K562 (cell line): ENCODE measurements around the gene UTP15. TPM values are rescaled to one million over a fixed set of nuclear protein-coding genes. Genes with fewer than 3 reads are reported as not detected.
A peak's percentile ranks its signal among the peaks of the same experiment; 100 is the strongest.

ENCODE experiments used
- ATAC-seq: fragments of 200-7000 bp; cut with Tn5 transposase; 3 replicates; pipeline ENCODE4 v1.9.1; 2020; ENCODE audit warnings: moderate library complexity
- BruUV-seq: library from RNA; stranded (reverse); fragments of 400-500 nt; replicated peaks from 2 replicates; lab custom pipeline; 2021; lab: Mats Ljungman, UMichigan
- CTCF ChIA-PET: fragments of 300-600 bp; formaldehyde crosslinking; extraction: SDS; loops from one replicate; lab custom pipeline; 2021; ENCODE audit warnings: low intra/inter-chr PET ratio; lab: Yijun Ruan, JAX
- POLR2A ChIA-PET: fragments of 300-600, 350-650 bp; sonication (Branson Sonifier 250); formaldehyde crosslinking; extraction: SDS; loops from one replicate; lab custom pipeline; 2021; ENCODE audit warnings: antibody characterized with exemption, inconsistent platforms; lab: Yijun Ruan, JAX
- DNase-seq, 4 experiments: peaks; one replicate each; pipeline versions ENCODE4 v3.0.0 to v3.0.0-alpha.2; 2011 to 2018; ENCODE audit warnings: low spot score in 3 of 4, mixed read lengths in 3 of 4; ENCODE audit errors: extremely low read depth in 1 of 4
- FAIRE-seq: peaks from 2 replicates; lab custom pipeline; 2011; peaks lifted over from hg19 to GRCh38; lab: Jason Lieb, UNC
- H2AFZ ChIP-seq: 2 replicates; pipeline ENCODE4 v1.6.0; 2011; ENCODE audit warnings: low read depth, low read length, control low read depth, inconsistent platforms
- H3K27ac ChIP-seq: fragments of 200-600 bp; 3 replicates; pipeline ENCODE4 v1.8.0; 2011; ENCODE audit warnings: low read depth, mild to moderate bottlenecking, control low read depth, inconsistent platforms, low read length, moderate library complexity, mixed read lengths; ENCODE audit errors: extremely low read depth
- H3K27me3 ChIP-seq, 2 experiments: fragments of 300-600 bp in 1 of 2; 2 replicates in 1 of 2; 3 replicates in 1 of 2; pipeline versions ENCODE4 v1.6.0 to v1.8.0; 2011; ENCODE audit warnings: inconsistent platforms in 2 of 2, low read length in 2 of 2, mild to moderate bottlenecking in 1 of 2, mixed read lengths in 1 of 2, moderate library complexity in 1 of 2; ENCODE audit not compliant: control insufficient read depth in 2 of 2, insufficient read depth in 2 of 2
- H3K36me3 ChIP-seq: fragments of 300-600 bp; 3 replicates; pipeline ENCODE4 v1.8.0; 2011; ENCODE audit warnings: mild to moderate bottlenecking, low read length, inconsistent platforms; ENCODE audit not compliant: control insufficient read depth, insufficient read depth
- H3K4me1 ChIP-seq, 2 experiments: fragments of 200-600 bp in 1 of 2; replicated peaks in 1 of 2; 2 replicates in 1 of 2; 3 replicates in 1 of 2; pipeline versions ENCODE4 v1.5.1 to v1.8.0; 2011; ENCODE audit warnings: inconsistent platforms in 2 of 2, low read length in 2 of 2, mild to moderate bottlenecking in 1 of 2, mixed read lengths in 1 of 2, moderate library complexity in 1 of 2; ENCODE audit not compliant: control insufficient read depth in 2 of 2, insufficient read depth in 2 of 2
- H3K4me2 ChIP-seq: 2 replicates; pipeline ENCODE4 v1.6.1; 2011; ENCODE audit warnings: low read length, control low read depth, inconsistent platforms, mixed read lengths; ENCODE audit not compliant: insufficient read depth
- H3K4me3 ChIP-seq: fragments of 200-600 bp; sonication (generic), shearing (Covaris generic); 2 replicates; pipeline ENCODE4 v1.5.1; 2016; ENCODE audit warnings: control low read depth, inconsistent platforms
- H3K79me2 ChIP-seq: fragments of 200-600 bp; 3 replicates; pipeline ENCODE4 v1.8.0; 2011; ENCODE audit warnings: low read length, inconsistent platforms; ENCODE audit not compliant: control insufficient read depth, insufficient read depth
- H3K9ac ChIP-seq, 2 experiments: 2 replicates each; pipeline versions ENCODE4 v1.6.0 to v1.6.1; 2011; ENCODE audit warnings: low read depth in 2 of 2, low read length in 2 of 2, control low read depth in 1 of 2, inconsistent platforms in 1 of 2, mild to moderate bottlenecking in 1 of 2, mixed read lengths in 1 of 2; ENCODE audit not compliant: insufficient read depth in 1 of 2
- H3K9me1 ChIP-seq: one replicate; pipeline ENCODE4 v1.6.0; 2011; ENCODE audit warnings: inconsistent platforms, mild to moderate bottlenecking, low read length, moderate library complexity; ENCODE audit not compliant: control insufficient read depth, insufficient read depth
- H3K9me3 ChIP-seq: replicated peaks from 2 replicates; pipeline ENCODE4 v1.5.1; 2011; ENCODE audit warnings: low read depth, low read length, inconsistent platforms; ENCODE audit not compliant: control insufficient read depth, insufficient read depth
- H4K20me1 ChIP-seq: replicated peaks from 2 replicates; pipeline ENCODE4 v1.6.1; 2011; ENCODE audit warnings: low read length, inconsistent platforms, mixed read lengths; ENCODE audit not compliant: control insufficient read depth, insufficient read depth
- EHMT2 ChIP-seq: fragments of 450-650 bp; IDR thresholded peaks from 2 replicates; pipeline ENCODE4 v1.6.1; 2018; ENCODE audit warnings: antibody characterized with exemption
- FOS ChIP-seq: IDR thresholded peaks from 3 replicates; pipeline ENCODE4 v1.6.1; 2011; ENCODE audit not compliant: insufficient read length; ENCODE audit errors: extremely low read depth
- MCM3 ChIP-seq: fragments of 450-650 bp; IDR thresholded peaks from 2 replicates; pipeline ENCODE4 v1.6.1; 2016
- NEUROD1 ChIP-seq: fragments of 150-350 bp; IDR thresholded peaks from 2 replicates; pipeline ENCODE4 v1.6.1; 2014; ENCODE audit warnings: borderline replicate concordance, low read length, low read depth; ENCODE audit not compliant: partially characterized antibody
- RAD21 ChIP-seq, 2 experiments: fragments of 250-450 bp in 1 of 2; fragments of 450-650 bp in 1 of 2; sonication (Bioruptor Pico) in 1 of 2; formaldehyde crosslinking in 1 of 2; IDR thresholded peaks in 1 of 2; conservative IDR thresholded peaks in 1 of 2; 2 replicates each; pipeline versions ENCODE4 v1.4.0 to v1.8.0; 2020 to 2022; ENCODE audit warnings: mild to moderate bottlenecking in 2 of 2, moderate library complexity in 1 of 2
- SMC3 ChIP-seq: conservative IDR thresholded peaks from 2 replicates; pipeline ENCODE4 v1.6.1; 2011; ENCODE audit warnings: low read depth, low read length, improper control_type of control experiment; ENCODE audit not compliant: insufficient read depth
- ZBTB17 ChIP-seq: fragments of 450-650 bp; formaldehyde crosslinking; IDR thresholded peaks from 2 replicates; pipeline ENCODE4 v1.4.0; 2020; ENCODE audit warnings: mild to moderate bottlenecking
- ZNF76 ChIP-seq: fragments of 250-450 bp; sonication (Bioruptor Pico); IDR thresholded peaks from 2 replicates; pipeline ENCODE4 v1.4.0; 2020; ENCODE audit warnings: mild to moderate bottlenecking, moderate library complexity, borderline replicate concordance
- in situ Hi-C: fragments of 300-500 bp; cut with MboI; formaldehyde crosslinking; loops from 4 replicates; pipeline ENCODE4 v1.15.0; 2018; ENCODE audit warnings: inconsistent platforms, mixed read lengths
- intact Hi-C: fragments of 100-400 bp; cut with micrococcal nuclease; formaldehyde crosslinking; loops from 2 replicates; pipeline ENCODE4 v1.14.2; 2022
- polyA plus RNA-seq, 8 experiments: library from polyadenylated mRNA; depleted of rRNA in 4 of 8; stranded (reverse) in 5 of 8; unstranded in 3 of 8; fragments of >200 nt; fragmentation: Nextera tagmentation in 2 of 8; fragmentation: Illumina TruSeq in 1 of 8; extraction: Ambion mirVana in 2 of 8; extraction: Trizol in 1 of 8; gene quantifications; 2 replicates each; pipeline versions ENCODE4 v1.2.1 to v1.2.3, GENCODE V29; 2011 to 2014; ENCODE audit warnings: inconsistent platforms in 1 of 8, missing spikeins in 1 of 8
- total RNA-seq, 7 experiments: library from RNA; depleted of rRNA in 6 of 7; stranded (reverse); fragments of >200 nt in 6 of 7; fragmentation: Illumina TruSeq in 2 of 7; extraction: Trizol in 2 of 7; gene quantifications; 2 replicates each; pipeline versions ENCODE4 v1.2.1 to v1.2.3, GENCODE V29; 2011 to 2021; ENCODE audit warnings: low replicate concordance in 1 of 7
- TF ChIP-seq, protein P1 (sequence below): sonication (generic); formaldehyde crosslinking; IDR thresholded peaks from 2 replicates; pipeline ENCODE4 v1.8.0; 2022; ENCODE audit warnings: mild to moderate bottlenecking, missing genetic modification reagents, borderline replicate concordance
- TF ChIP-seq, protein P2 (sequence below): IDR thresholded peaks from 2 replicates; pipeline ENCODE4 v1.6.1; 2011; ENCODE audit warnings: borderline replicate concordance, low read depth, mild to moderate bottlenecking, moderate library complexity, low read length; ENCODE audit not compliant: insufficient read depth, poor library complexity, severe bottlenecking
- TF ChIP-seq, protein P3 (sequence below), 3 experiments: IDR thresholded peaks in 2 of 3; conservative IDR thresholded peaks in 1 of 3; 2 replicates each; pipeline ENCODE4 v1.5.1; 2011 to 2012; ENCODE audit warnings: low read length in 3 of 3, mild to moderate bottlenecking in 3 of 3, control low read depth in 2 of 3, improper control_type of control experiment in 1 of 3, inconsistent platforms in 1 of 3, low read depth in 1 of 3, mixed read lengths in 1 of 3, moderate library complexity in 1 of 3; ENCODE audit not compliant: insufficient read depth in 2 of 3

UTP15 gene
- total and polyA plus RNA-seq, 9 of the 15 experiments (the other 6 are each of a cell fraction or from before 2014, with no cell fraction given), result 28.1 to 49.3 (median 37.0) TPM

DNA sequence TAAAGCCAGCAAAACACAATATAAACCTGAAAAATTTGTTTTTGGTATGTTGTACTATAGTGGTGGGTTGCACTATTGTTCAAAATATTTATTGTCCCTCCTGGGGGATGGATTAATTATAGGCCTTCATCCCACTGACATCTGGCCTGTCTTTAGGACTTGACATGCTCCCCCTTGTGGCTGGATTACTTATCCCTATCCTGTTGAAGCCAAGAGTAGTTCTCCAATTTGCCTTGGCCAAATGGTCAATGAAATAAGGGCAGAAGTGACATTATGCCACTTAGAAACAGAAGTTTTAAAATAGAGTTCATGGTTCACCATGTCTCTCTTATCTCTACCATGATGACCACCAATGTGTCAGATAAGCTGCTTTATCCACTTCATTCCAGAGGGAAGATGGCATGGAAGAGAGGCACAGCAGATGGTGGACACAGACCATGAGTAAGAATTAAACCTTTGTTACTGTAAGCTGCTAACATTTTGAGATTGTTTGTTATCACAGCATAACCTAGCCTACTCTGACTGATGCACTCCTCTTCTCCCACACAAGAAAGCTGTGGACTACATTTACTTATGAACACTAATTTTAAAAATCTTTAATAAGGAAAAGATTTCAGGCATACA lies 31.3 kb downstream of the UTP15 start:
- Histone ChIP-seq H3K79me2 (no peaks in the 10 kb centered on the region), H3K9me3 (no peaks in the 10 kb centered on the region), H3K4me2 (no peak overlapping the region), H3K9ac (no peak overlapping the region), H3K36me3 (no peaks in the 10 kb centered on the region), H3K27me3 (no peaks in the 10 kb centered on the region), H4K20me1 (no peaks in the 10 kb centered on the region), H3K9me1 (no peaks in the 10 kb centered on the region), H2AFZ (no peak overlapping the region), H3K4me1 (no peaks in the 10 kb centered on the region), H3K4me3 (no peak overlapping the region), H3K27ac (no peak overlapping the region)
- ATAC-seq (peak; percentile 81), DNase-seq (peak; percentile 23 to 59 (median 26)), FAIRE-seq (peak; percentile 65)
- TF ChIP-seq RAD21 (CRISPR knock-in tag; conservative IDR thresholded peaks at IDR 0.05 in 1 of 2, IDR thresholded peaks at IDR 0.05 in 1 of 2), result peak in 1 of 2 experiments; percentile 31; a peak in 2 of 4 replicates
- TF ChIP-seq FOS, result no peak
- TF ChIP-seq ZNF76, result no peak
- 0 out of 2 replicates have a peak, but pooled peaks have one; percentile 25 for TF ChIP-seq EHMT2
- TF ChIP-seq ZBTB17 (CRISPR knock-in tag), result no peak
- 0 out of 2 replicates have a peak, but pooled peaks have one; percentile 27 for TF ChIP-seq SMC3
- TF ChIP-seq, protein P1, sequence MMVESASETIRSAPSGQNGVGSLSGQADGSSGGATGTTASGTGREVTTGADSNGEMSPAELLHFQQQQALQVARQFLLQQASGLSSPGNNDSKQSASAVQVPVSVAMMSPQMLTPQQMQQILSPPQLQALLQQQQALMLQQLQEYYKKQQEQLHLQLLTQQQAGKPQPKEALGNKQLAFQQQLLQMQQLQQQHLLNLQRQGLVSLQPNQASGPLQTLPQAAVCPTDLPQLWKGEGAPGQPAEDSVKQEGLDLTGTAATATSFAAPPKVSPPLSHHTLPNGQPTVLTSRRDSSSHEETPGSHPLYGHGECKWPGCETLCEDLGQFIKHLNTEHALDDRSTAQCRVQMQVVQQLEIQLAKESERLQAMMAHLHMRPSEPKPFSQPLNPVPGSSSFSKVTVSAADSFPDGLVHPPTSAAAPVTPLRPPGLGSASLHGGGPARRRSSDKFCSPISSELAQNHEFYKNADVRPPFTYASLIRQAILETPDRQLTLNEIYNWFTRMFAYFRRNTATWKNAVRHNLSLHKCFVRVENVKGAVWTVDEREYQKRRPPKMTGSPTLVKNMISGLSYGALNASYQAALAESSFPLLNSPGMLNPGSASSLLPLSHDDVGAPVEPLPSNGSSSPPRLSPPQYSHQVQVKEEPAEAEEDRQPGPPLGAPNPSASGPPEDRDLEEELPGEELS (CRISPR knock-in tag), result no peak
- no peak for TF ChIP-seq NEUROD1
- TF ChIP-seq, protein P2, sequence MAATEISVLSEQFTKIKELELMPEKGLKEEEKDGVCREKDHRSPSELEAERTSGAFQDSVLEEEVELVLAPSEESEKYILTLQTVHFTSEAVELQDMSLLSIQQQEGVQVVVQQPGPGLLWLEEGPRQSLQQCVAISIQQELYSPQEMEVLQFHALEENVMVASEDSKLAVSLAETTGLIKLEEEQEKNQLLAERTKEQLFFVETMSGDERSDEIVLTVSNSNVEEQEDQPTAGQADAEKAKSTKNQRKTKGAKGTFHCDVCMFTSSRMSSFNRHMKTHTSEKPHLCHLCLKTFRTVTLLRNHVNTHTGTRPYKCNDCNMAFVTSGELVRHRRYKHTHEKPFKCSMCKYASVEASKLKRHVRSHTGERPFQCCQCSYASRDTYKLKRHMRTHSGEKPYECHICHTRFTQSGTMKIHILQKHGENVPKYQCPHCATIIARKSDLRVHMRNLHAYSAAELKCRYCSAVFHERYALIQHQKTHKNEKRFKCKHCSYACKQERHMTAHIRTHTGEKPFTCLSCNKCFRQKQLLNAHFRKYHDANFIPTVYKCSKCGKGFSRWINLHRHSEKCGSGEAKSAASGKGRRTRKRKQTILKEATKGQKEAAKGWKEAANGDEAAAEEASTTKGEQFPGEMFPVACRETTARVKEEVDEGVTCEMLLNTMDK, result peak; percentile 76
- TF ChIP-seq, protein P3, sequence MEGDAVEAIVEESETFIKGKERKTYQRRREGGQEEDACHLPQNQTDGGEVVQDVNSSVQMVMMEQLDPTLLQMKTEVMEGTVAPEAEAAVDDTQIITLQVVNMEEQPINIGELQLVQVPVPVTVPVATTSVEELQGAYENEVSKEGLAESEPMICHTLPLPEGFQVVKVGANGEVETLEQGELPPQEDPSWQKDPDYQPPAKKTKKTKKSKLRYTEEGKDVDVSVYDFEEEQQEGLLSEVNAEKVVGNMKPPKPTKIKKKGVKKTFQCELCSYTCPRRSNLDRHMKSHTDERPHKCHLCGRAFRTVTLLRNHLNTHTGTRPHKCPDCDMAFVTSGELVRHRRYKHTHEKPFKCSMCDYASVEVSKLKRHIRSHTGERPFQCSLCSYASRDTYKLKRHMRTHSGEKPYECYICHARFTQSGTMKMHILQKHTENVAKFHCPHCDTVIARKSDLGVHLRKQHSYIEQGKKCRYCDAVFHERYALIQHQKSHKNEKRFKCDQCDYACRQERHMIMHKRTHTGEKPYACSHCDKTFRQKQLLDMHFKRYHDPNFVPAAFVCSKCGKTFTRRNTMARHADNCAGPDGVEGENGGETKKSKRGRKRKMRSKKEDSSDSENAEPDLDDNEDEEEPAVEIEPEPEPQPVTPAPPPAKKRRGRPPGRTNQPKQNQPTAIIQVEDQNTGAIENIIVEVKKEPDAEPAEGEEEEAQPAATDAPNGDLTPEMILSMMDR (IDR thresholded peaks at IDR 0.05 in 2 of 3, conservative IDR thresholded peaks at IDR 0.05 in 1 of 3; ENCODE audit: insufficient read depth in 2 of 3, low read depth in 1 of 3, low read length in 3 of 3), result peak; percentile 58 to 66 (median 60); a peak in 5 of 6 replicates
- no peak for TF ChIP-seq MCM3
- intact Hi-C loops, result no loop called here
- ChIA-PET POLR2A (no interaction called here), CTCF (interaction anchor here (1.2 kb wide), 1 partner anchor 77 kb away, joined by 4 read pairs; no protein-coding TSS in a partner anchor)
- BruUV-seq, result no TSS peak
- in situ Hi-C loops, result no loop called here
